GM12891 (cell line): ENCODE measurements around the gene MRPL44.

Source experiments
- PAX5 ChIP-seq: IDR thresholded peaks from 2 replicates; pipeline ENCODE4 v1.6.1; 2011; ENCODE audit warnings: low read length, moderate library complexity, mild to moderate bottlenecking; ENCODE audit not compliant: insufficient read depth, severe bottlenecking
- POLR2A ChIP-seq: IDR thresholded peaks from 2 replicates; pipeline ENCODE4 v1.6.1; 2011; ENCODE audit warnings: low read depth, low read length, control low read depth
- POLR2AphosphoS5 ChIP-seq: IDR thresholded peaks from 2 replicates; pipeline ENCODE4 v1.6.1; 2011; ENCODE audit warnings: low read depth, low read length, control low read depth
- POU2F2 ChIP-seq: IDR thresholded peaks from 2 replicates; pipeline ENCODE4 v1.6.1; 2011; ENCODE audit warnings: low read depth, mild to moderate bottlenecking, control low read depth, low read length, moderate library complexity
- SPI1 ChIP-seq: IDR thresholded peaks from 2 replicates; pipeline ENCODE4 v1.6.1; 2011; ENCODE audit warnings: low read depth, low read length, control low read depth
- TAF1 ChIP-seq: IDR thresholded peaks from 2 replicates; pipeline ENCODE4 v1.6.1; 2011; ENCODE audit warnings: low read depth, low read length, control low read depth

- TF ChIP-seq POLR2A, result no peak
- no peak for TF ChIP-seq POU2F2
- TF ChIP-seq TAF1, result no peak
- no peak for TF ChIP-seq POLR2AphosphoS5
- no peak for TF ChIP-seq PAX5
- TF ChIP-seq SPI1, result no peak
Measured at GRCh38 chr2:223949241-223949840, 7.9 kb upstream of the MRPL44 start.
